Measurements from ENCODE around the gene CENPA.

The CENPA gene

GRCh38 chr2:26763019-26763418, 22.8 kb upstream of the CENPA start:
- no peak for DNase-seq

GRCh38 chr2:26764078-26764887, 21.6 kb upstream of the CENPA start, which contains the start of gene SLC35F6:
SLC35F6 (plus strand) TSS chr2:26764284; CDS start chr2:26764350, 66 bp downstream.
- DNase-seq, result peak; percentile 91 to 97 (median 94)

- peak in 2 of 4 experiments; percentile 18 to 27 for DNase-seq
Observed at GRCh38 chr2:26764906-26765305, 20.9 kb upstream of the CENPA start.

GRCh38 chr2:26765475-26766200, 20.2 kb upstream of the CENPA start:
- DNase-seq, result no peak

- DNase-seq, result peak in 2 of 4 experiments; percentile 29 to 49
Observed at GRCh38 chr2:26767129-26767528, 18.7 kb upstream of the CENPA start.

- DNase-seq, result peak in 2 of 4 experiments; percentile 25
Observed at GRCh38 chr2:26767894-26768487, 17.9 kb upstream of the CENPA start.

- DNase-seq, result no peak
Observed at GRCh38 chr2:26768759-26769088, 17.1 kb upstream of the CENPA start.

- DNase-seq, result peak; percentile 96 to 98 (median 97)
Observed at GRCh38 chr2:26769089-26769761, 16.6 kb upstream of the CENPA start.

- peak; percentile 47 to 77 (median 73) for DNase-seq
Observed at GRCh38 chr2:26770986-26771586, 14.8 kb upstream of the CENPA start.

GRCh38 chr2:26772064-26773001, 13.5 kb upstream of the CENPA start:
- DNase-seq, result peak; percentile 88 to 94 (median 88)

- DNase-seq, result no peak
Observed at GRCh38 chr2:26776195-26776800, 9.6 kb upstream of the CENPA start.

- DNase-seq, result no peak
Observed at GRCh38 chr2:26778098-26778497, 7.8 kb upstream of the CENPA start.

GRCh38 chr2:26778507-26778906, 7.3 kb upstream of the CENPA start:
- DNase-seq, result no peak

GRCh38 chr2:26780203-26780760, 5.6 kb upstream of the CENPA start:
- DNase-seq, result peak in 1 of 4 experiments; percentile 16

GRCh38 chr2:26782876-26783704, 2.8 kb upstream of the CENPA start:
- no peak for DNase-seq

GRCh38 chr2:26784570-26785234, 1.2 kb upstream of the CENPA start:
- no peak for DNase-seq

- DNase-seq, result peak; percentile 41 to 75 (median 56)
Observed at GRCh38 chr2:26786207-26787028, 562 bp downstream of the CENPA start.

GRCh38 chr2:26792720-26793119, 6.9 kb downstream of the CENPA start:
- no peak for DNase-seq

Measured in suppressor macrophage (primary cell).